A549 treated with AZD2906 at 1 μM for 4 hours (cell line): Measurements from ENCODE around the gene HOXB1. TPM values are rescaled to one million over a fixed set of nuclear protein-coding genes. Genes with fewer than 3 reads are reported as not detected.

ENCODE experiments used
- total RNA-seq: library from RNA; stranded (reverse); fragments of 200-300 nt; extraction: Qiagen RNA extraction; gene quantifications from 5 replicates; pipeline ENCODE4 v1.2.3, GENCODE V29; 2022

HOXB1 gene
- total RNA-seq: not detected in 5 replicates

DNA sequence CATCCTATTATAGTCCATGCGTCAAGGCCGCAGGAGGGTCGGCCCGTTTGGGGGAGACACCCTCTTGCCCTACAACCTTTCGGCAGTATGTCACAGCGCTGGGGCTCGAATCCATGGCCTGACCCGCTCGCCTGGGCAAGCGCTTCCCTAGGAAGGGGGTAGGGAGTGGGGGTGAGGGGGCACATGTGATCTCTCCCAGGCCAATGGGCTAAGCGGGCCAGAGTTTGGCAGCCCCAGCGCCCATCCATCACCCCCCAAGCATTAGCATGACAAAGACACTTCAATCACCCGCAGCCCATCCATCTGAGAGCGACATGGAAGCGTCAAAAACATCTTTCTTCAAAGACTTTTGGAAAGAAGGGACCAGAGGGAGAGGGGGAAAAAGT is at the start of gene HOXB1:
HOXB1 (minus strand) TSS at position 125 of the 386 bp plus-strand sequence; CDS start at position 18, 107 bp downstream.

DNA sequence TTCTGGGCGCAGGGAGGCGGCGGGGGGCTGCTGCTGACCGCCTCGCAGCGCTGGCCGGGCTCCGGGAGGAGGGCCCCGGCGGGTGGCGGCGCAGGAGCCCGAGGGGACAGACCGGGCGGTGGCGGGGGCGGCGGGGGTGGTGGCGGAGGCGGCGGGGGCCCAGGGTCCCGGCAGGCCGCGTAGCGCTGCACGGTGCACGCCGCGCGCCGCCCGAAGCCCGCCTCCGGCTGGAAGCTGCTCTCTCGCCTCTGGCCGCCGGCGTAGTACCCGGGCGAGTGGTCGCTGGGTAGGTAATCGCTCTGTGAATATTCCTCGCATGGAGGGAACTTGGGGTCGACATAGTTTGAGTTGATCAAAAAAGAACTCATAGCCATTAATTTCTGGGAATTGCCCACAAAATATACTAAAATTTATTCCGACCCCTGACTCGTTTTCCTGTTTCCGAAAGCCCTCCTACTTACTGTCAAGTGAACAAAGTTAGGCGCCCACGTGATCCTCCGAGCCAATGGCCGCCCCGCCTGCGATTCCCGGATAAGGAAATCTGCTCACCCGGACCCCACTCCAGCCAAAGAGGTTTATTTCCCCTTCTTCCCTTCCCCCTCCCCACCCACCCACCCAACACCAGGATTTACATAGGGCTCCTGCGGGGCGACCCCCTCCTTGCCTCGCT is 47.3 kb upstream of the HOXB1 start, which contains the start of gene HOXB4:
HOXB4 (minus strand) TSS at position 405 of the 670 bp plus-strand sequence; CDS start at position 374, 31 bp downstream.

DNA sequence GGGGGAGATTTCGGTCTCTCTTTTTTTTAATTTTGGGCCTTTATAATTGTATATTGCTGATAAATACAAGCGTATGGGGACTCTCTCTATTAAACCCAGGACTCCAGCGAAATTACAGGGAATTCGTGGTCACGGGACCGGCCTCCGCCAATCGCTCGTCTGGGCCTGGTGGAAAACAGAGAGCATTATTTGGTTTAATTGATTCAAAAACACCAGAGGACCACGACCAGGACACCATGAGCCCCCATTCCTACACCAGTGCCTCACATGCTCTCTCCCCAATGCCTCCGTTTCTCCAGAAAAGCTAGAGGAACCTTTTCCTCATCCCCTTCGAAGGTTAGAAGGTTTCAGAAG is 14.2 kb upstream of the HOXB1 start, which contains the start of gene HOXB2:
HOXB2 (minus strand) TSS at position 88 of the 354 bp plus-strand sequence. CDS start 198 bp downstream, outside the sequence.

Other genes starting within 250 kb of the HOXB1 start
- 0.12 TPM in 1 of 5 replicates, not detected in the others for gene SKAP1, start 100.8 kb downstream of the HOXB1 start, total RNA-seq
- 0.31 to 0.64 TPM (median 0.49 TPM) in 5 replicates for gene HOXB2, start 14.1 kb upstream of the HOXB1 start, total RNA-seq
- gene HOXB4, start 47.3 kb upstream of the HOXB1 start, total RNA-seq: 0.11 to 0.17 TPM (median 0.12 TPM) in 5 replicates
- gene HOXB3, start 59.2 kb upstream of the HOXB1 start, total RNA-seq: 4.4 to 5.7 TPM (median 4.7 TPM) in 5 replicates
- 1.2 to 2.3 TPM (median 2.1 TPM) in 5 replicates for gene HOXB5, start 62.8 kb upstream of the HOXB1 start, total RNA-seq
- 3.5 to 5.2 TPM (median 4.3 TPM) in 5 replicates for gene HOXB6, start 74.0 kb upstream of the HOXB1 start, total RNA-seq
- gene HOXB7, start 80.0 kb upstream of the HOXB1 start, total RNA-seq: 29.4 to 32.5 TPM (median 32.2 TPM) in 5 replicates
- gene HOXB8, start 84.3 kb upstream of the HOXB1 start, total RNA-seq: 5.5 to 7.1 TPM (median 6.0 TPM) in 5 replicates
- 6.4 to 7.2 TPM (median 6.9 TPM) in 5 replicates for gene HOXB9, start 95.3 kb upstream of the HOXB1 start, total RNA-seq
- not detected in 5 replicates for gene PRAC1, start 191.5 kb upstream of the HOXB1 start, total RNA-seq
- not detected in 5 replicates for gene PRAC2, start 192.2 kb upstream of the HOXB1 start, total RNA-seq
- 1.8 to 2.1 TPM (median 2.0 TPM) in 5 replicates for gene HOXB13, start 197.7 kb upstream of the HOXB1 start, total RNA-seq